ENCODE data around the gene CORO1C. TPM values are rescaled to one million over a fixed set of nuclear protein-coding genes. Genes with fewer than 3 reads are reported as not detected.
A peak's percentile ranks its signal among the peaks of the same experiment; 100 is the strongest.

Gene CORO1C
- total RNA-seq, 2 experiments from 2014 or later: 66.3 to 69.2 TPM

DNA sequence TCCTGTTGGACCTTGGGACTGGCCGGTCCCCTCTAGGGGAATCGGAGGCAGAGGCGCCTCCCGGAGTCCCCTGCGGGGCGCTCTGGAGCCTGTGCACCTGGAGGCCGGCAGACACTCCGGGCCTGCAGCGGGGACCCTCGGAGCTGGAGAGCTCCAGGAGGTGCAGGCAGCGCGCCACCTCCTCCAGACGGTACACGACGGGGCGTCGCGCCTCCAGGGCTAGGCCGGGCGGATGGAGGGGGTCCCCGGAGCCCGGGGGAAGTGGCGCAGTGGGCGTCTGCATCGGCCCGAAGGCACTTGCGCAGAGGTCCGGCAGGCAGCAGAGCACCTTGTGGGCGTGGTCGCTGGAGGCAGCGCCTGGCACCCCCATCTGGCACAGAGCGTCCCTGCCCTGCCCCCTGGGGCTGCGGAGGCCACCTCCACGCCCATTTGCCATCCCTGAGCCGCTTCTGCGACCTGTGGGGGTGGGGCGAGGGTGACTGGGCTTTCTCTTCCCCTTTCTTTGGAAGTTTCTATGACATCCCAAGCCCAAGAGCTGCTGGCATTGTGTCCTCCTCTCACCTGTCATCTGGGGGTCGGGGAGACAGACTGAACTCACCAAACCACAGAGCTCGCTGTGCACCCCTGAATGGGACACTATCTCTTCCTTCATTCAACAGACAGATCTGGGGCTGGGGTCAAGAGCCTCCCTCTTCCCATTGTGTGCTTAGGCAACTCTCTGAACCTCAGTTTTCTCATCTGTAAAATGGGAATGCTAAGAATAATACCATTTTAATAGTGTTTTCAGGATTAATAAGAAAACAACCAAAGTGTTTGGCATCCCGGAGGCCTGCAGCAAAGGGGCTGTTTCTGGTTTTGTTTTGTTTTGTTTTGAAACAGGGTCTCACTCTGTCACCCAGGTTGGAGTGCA, 37.5 kb upstream of the CORO1C start:
- DNase-seq (no peak), ATAC-seq (peak; percentile 67)
- no peaks in the 10 kb centered on the region for H3K9me3 Mint-ChIP-seq (ENCODE audit: insufficient read depth)
- no peak overlapping the region for H3K4me3 Mint-ChIP-seq
- H3K36me3 Mint-ChIP-seq (ENCODE audit: low read depth): no peaks in the 10 kb centered on the region
- ChIA-PET CTCF (interaction anchor here (1.2 to 1.3 kb wide), 2 partner anchors 104 to 151 kb away, joined by 3 to 4 read pairs; no protein-coding TSS in a partner anchor), POLR2A (no interaction called here)
- H3K27me3 Mint-ChIP-seq (ENCODE audit: low read depth): peaks cover 8% of the 10 kb centered on the region
- H3K4me1 Mint-ChIP-seq (ENCODE audit: low read depth): peaks cover 3% of the 10 kb centered on the region
- no peak overlapping the region for H3K27ac Mint-ChIP-seq

DNA sequence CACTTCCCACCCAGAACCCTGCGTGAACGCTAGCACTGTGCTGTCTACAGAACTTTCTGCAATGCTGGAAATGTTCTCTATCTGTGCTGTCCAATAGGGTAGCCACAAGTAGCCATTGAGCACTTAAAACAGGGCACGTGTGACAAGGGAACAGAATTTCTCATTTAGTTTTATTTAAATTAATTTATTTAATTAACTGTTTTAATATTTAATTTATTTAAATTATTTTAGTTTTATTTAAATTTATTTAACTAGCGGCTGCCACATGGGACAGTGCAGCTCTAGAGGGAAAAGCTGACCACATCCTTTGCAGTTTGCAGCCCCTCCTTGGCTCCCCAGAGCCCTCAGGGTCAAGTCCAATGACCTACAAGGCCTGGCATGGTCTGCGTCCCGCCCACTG, 35.0 kb upstream of the CORO1C start:
- Mint-ChIP-seq H3K4me1 (ENCODE audit: low read depth) (peaks cover 3% of the 10 kb centered on the region), H3K4me3 (no peak overlapping the region), H3K27ac (no peak overlapping the region), H3K9me3 (ENCODE audit: insufficient read depth) (no peaks in the 10 kb centered on the region), H3K27me3 (ENCODE audit: low read depth) (peaks cover 8% of the 10 kb centered on the region), H3K36me3 (ENCODE audit: low read depth) (no peaks in the 10 kb centered on the region)
- POLR2A ChIA-PET: no interaction called here
- DNase-seq: no peak
- no peak for ATAC-seq
- CTCF ChIA-PET: no interaction called here

DNA sequence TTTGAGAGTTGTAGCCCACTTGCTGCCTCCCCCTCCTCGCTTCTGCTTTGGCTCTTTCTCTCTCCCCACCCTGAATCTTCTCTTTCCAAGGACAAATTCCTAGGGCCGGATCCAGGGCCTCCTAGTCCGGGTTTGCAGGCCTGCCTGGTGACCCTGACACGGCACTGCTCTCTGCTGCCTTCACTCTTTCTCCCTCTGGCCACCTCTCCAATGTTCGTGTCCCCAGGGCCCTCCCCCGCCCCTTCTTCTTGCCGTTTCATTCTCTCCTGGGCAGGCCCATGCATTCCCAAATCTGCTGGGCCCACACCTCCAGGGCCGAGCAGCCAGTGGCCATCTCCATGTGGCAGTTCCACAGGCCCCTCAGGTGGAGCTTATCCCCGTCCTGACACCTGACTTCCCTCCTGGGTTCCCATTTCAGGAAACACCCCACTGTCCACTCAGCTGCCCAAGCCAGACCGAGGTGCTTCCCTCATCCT, 34.0 kb upstream of the CORO1C start:
- H3K36me3 Mint-ChIP-seq (ENCODE audit: low read depth): no peaks in the 10 kb centered on the region
- ATAC-seq (no peak), DNase-seq (no peak)
- CTCF ChIA-PET: interaction anchor here (1.6 kb wide), 1 partner anchor 100 kb away, joined by 6 read pairs; no protein-coding TSS in a partner anchor
- POLR2A ChIA-PET: no interaction called here
- peaks cover 3% of the 10 kb centered on the region for H3K4me1 Mint-ChIP-seq (ENCODE audit: low read depth)
- H3K4me3 Mint-ChIP-seq: no peak overlapping the region
- H3K27ac Mint-ChIP-seq: no peak overlapping the region
- H3K9me3 Mint-ChIP-seq (ENCODE audit: insufficient read depth): no peaks in the 10 kb centered on the region
- H3K27me3 Mint-ChIP-seq (ENCODE audit: low read depth): peaks cover 8% of the 10 kb centered on the region

DNA sequence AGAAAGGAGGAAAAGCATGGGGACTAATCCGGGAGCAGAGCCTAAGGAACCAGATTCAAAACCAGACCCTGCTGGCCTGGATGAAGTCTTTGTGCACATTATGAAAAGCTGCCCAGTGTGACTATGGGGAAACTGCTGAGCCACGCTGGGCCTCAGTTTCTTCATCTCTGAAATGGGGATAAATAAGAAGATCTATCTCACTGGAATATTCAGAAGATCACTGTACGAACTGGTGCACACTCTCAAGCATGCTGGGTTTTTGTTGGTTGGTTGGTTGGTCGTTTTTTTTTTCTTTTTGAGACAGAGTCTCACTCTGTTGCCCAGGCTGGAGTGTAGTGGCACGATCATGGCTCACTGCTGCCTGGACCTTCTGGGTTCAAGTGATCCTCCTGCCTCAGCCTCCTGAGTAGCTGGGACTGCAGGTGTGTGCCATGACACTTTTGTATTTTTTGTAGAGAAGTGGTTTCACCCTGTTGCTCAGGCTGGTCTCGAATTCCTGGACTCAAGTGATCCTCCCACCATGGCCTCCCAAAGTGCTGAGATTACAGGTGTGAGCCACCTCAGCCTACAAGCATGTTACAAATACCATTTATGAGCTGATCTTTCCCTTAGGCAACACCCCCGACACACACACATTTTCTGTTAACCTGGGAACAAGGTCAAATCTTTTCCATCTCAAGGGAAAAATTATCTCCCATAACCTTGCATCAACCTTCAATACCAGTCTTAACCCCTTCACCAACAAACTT, 33.4 kb upstream of the CORO1C start:
- DNase-seq (no peak), ATAC-seq (no peak)
- POLR2A ChIA-PET: no interaction called here
- H3K4me1 Mint-ChIP-seq (ENCODE audit: low read depth): peaks cover 3% of the 10 kb centered on the region
- H3K36me3 Mint-ChIP-seq (ENCODE audit: low read depth): no peaks in the 10 kb centered on the region
- peaks cover 8% of the 10 kb centered on the region for H3K27me3 Mint-ChIP-seq (ENCODE audit: low read depth)
- CTCF ChIA-PET: interaction anchor here (1.6 kb wide), 1 partner anchor 100 kb away, joined by 6 read pairs; no protein-coding TSS in a partner anchor
- no peak overlapping the region for H3K27ac Mint-ChIP-seq
- no peak overlapping the region for H3K4me3 Mint-ChIP-seq
- no peaks in the 10 kb centered on the region for H3K9me3 Mint-ChIP-seq (ENCODE audit: insufficient read depth)

DNA sequence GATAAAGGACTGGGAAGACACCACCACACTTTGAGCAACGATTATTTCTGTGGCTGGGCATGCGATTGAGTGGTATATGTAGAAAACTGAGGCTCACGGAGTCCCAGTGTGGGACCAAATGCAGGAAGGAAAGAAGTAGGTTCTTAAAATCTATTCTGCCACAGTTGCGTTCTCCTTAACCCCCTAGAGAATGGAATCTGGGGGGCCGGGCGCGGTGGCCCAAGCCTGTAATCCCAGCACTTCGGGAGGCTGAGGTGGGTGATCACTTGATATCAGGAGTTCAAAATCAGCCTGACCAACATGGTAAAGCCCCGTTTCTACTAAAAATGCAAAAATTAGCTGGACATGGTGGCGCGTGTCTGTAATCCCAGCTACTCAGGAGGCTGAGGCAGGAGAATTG, 29.9 kb upstream of the CORO1C start:
- H3K4me1 Mint-ChIP-seq (ENCODE audit: low read depth): no peaks in the 10 kb centered on the region
- H3K27ac Mint-ChIP-seq: no peak overlapping the region
- H3K9me3 Mint-ChIP-seq (ENCODE audit: insufficient read depth): no peaks in the 10 kb centered on the region
- H3K27me3 Mint-ChIP-seq (ENCODE audit: low read depth): peaks cover 3% of the 10 kb centered on the region
- ChIA-PET CTCF (interaction anchor here (0.8 kb wide), 1 partner anchor 189 kb away, joined by 3 read pairs; no protein-coding TSS in a partner anchor), POLR2A (no interaction called here)
- ATAC-seq: no peak
- H3K4me3 Mint-ChIP-seq: no peak overlapping the region
- DNase-seq: no peak
- H3K36me3 Mint-ChIP-seq (ENCODE audit: low read depth): no peaks in the 10 kb centered on the region

DNA sequence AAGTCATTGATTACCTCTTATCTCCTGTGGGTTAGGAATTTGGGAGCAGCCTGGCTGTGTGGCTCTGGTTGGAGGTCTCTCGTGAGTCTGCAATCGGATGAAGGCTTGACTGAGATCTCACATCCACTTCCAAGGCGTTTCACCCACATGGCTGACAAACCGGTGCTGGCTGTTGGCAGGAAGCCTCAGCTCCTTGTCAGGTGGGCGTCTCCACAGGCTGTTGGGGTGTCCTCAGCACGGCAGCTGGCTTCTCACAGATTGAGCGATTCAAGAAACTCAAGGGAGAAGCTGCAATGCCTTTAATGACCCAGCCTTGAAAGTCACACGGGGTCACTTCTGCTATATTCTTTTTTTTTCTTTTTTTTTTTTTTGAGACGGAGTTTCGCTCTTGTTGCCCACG, 28.6 kb upstream of the CORO1C start:
- Mint-ChIP-seq H3K36me3 (ENCODE audit: low read depth) (no peaks in the 10 kb centered on the region), H3K27me3 (ENCODE audit: low read depth) (no peaks in the 10 kb centered on the region), H3K27ac (no peak overlapping the region), H3K4me3 (no peak overlapping the region), H3K9me3 (ENCODE audit: insufficient read depth) (no peaks in the 10 kb centered on the region), H3K4me1 (ENCODE audit: low read depth) (no peaks in the 10 kb centered on the region)
- DNase-seq: no peak
- CTCF ChIA-PET: no interaction called here
- ATAC-seq: no peak
- POLR2A ChIA-PET: no interaction called here

DNA sequence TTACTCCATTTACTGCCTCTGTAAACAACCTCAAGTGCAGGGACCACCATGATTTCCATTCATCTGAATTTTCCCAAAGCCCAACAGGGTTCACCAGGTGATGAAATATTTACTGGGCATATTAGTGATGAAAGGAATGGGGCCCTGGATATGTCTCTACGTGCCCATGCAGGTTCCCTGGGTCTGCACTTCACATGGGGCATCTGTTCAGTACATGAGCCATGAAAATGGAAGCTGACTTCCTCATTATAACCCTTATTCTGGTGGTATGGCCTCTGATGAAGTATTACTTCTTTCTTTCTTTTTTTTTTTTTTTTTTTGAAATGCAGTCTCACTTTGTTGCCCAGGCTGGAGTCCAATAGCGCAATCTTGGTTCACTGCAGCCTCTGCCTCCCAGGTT, 26.5 kb upstream of the CORO1C start:
- Mint-ChIP-seq H3K36me3 (ENCODE audit: low read depth) (no peaks in the 10 kb centered on the region), H3K4me3 (no peak overlapping the region), H3K27me3 (ENCODE audit: low read depth) (no peaks in the 10 kb centered on the region), H3K27ac (no peak overlapping the region), H3K4me1 (ENCODE audit: low read depth) (no peaks in the 10 kb centered on the region), H3K9me3 (ENCODE audit: insufficient read depth) (no peaks in the 10 kb centered on the region)
- no peak for DNase-seq
- ATAC-seq: no peak
- POLR2A ChIA-PET: no interaction called here
- CTCF ChIA-PET: no interaction called here

DNA sequence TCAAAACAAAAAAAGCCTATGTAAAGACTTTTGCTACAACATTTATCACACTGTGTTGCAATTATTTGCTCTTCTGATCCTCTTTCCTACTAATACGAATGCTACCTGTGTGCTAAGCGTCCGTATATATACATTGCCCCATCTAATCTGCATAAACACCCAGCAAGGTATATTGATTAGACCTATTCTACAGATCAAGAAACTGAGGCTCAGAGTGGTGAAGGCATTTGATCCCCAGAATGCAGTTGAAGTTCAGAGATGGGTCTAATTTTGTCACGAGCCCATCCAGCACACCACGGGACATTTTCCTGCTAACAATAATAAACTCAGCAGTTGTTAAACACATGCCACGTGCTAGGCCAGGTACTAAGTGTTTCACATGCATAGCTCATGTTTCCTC, 25.1 kb upstream of the CORO1C start:
- ATAC-seq (no peak), DNase-seq (no peak)
- Mint-ChIP-seq H3K4me1 (ENCODE audit: low read depth) (no peaks in the 10 kb centered on the region), H3K27ac (no peak overlapping the region), H3K27me3 (ENCODE audit: low read depth) (no peaks in the 10 kb centered on the region), H3K9me3 (ENCODE audit: insufficient read depth) (no peaks in the 10 kb centered on the region), H3K4me3 (no peak overlapping the region), H3K36me3 (ENCODE audit: low read depth) (no peaks in the 10 kb centered on the region)
- POLR2A ChIA-PET: no interaction called here
- CTCF ChIA-PET: interaction anchor here (1.5 kb wide), 1 partner anchor 92 kb away, joined by 7 read pairs; no protein-coding TSS in a partner anchor

DNA sequence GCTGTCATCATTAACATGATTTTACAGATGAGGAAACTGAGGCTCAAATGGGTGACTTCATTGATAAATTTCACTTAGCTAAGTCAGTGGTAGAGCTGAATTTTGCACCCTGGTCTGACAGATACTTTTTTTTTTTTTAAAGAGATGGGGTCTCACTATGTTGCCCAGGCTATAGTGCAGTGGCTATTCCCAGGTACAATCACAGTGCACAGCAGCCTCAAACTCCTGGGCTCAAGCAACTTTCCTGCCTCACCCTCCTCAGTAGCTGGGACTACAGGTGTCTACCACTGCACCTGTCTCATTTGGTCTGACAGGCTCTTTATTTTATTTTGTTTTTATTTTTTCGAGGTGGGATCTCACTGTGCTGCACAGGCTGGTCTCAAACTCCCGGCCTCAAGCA, 24.2 kb upstream of the CORO1C start:
- H3K27ac Mint-ChIP-seq: no peak overlapping the region
- no peaks in the 10 kb centered on the region for H3K36me3 Mint-ChIP-seq (ENCODE audit: low read depth)
- DNase-seq (no peak), ATAC-seq (no peak)
- no peaks in the 10 kb centered on the region for H3K27me3 Mint-ChIP-seq (ENCODE audit: low read depth)
- CTCF ChIA-PET: no interaction called here
- H3K9me3 Mint-ChIP-seq (ENCODE audit: insufficient read depth): no peaks in the 10 kb centered on the region
- POLR2A ChIA-PET: no interaction called here
- H3K4me1 Mint-ChIP-seq (ENCODE audit: low read depth): no peaks in the 10 kb centered on the region
- no peak overlapping the region for H3K4me3 Mint-ChIP-seq

DNA sequence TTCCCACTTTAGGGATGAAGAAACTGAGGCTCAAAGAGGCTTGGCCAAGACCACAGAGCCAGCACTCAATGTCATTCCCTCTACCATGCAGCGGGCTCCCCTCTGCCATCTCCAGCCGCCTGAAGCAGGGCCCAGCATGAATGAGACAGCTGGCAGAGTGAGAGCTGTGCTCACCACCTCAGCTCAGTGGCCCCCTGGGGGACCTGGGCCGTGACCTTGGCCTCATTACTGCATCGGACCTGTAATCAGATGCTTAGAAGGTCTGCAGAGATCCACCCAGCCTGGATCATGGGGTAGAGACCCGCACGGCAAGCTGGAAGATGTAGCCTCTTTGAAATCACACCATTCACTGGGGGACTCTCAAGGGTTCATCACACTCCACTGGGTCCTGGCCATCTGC, 22.7 kb upstream of the CORO1C start:
- ChIA-PET CTCF (no interaction called here), POLR2A (no interaction called here)
- Mint-ChIP-seq H3K36me3 (ENCODE audit: low read depth) (no peaks in the 10 kb centered on the region), H3K27me3 (ENCODE audit: low read depth) (no peaks in the 10 kb centered on the region), H3K4me3 (no peak overlapping the region), H3K9me3 (ENCODE audit: insufficient read depth) (no peaks in the 10 kb centered on the region), H3K27ac (no peak overlapping the region), H3K4me1 (ENCODE audit: low read depth) (no peaks in the 10 kb centered on the region)
- ATAC-seq: no peak
- DNase-seq: no peak

DNA sequence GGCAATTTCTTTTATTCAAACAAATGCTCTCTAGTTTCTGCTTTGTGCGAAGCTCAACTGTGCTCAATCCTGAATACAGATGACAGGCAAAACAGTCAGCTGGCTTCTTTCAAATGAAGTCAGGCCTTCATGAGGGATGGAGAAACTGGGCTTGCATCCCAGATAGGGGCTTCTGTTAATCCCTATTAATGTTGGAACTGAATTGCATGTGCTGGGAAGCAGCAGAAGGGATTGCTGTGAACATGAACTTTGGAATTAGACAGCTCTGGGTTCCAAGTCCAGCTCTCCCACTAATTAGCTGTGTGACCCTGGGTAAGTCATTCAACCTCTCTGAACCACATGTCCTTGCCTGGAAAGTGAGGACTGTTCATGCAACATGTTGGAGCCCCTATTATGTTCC, 21.1 kb upstream of the CORO1C start:
- no peaks in the 10 kb centered on the region for H3K4me1 Mint-ChIP-seq (ENCODE audit: low read depth)
- POLR2A ChIA-PET: no interaction called here
- H3K27ac Mint-ChIP-seq: no peak overlapping the region
- no peak for ATAC-seq
- CTCF ChIA-PET: interaction anchor here (1.1 kb wide), 1 partner anchor 87 kb away, joined by 3 read pairs; no protein-coding TSS in a partner anchor
- no peaks in the 10 kb centered on the region for H3K9me3 Mint-ChIP-seq (ENCODE audit: insufficient read depth)
- no peak overlapping the region for H3K4me3 Mint-ChIP-seq
- no peaks in the 10 kb centered on the region for H3K36me3 Mint-ChIP-seq (ENCODE audit: low read depth)
- H3K27me3 Mint-ChIP-seq (ENCODE audit: low read depth): no peaks in the 10 kb centered on the region
- no peak for DNase-seq

DNA sequence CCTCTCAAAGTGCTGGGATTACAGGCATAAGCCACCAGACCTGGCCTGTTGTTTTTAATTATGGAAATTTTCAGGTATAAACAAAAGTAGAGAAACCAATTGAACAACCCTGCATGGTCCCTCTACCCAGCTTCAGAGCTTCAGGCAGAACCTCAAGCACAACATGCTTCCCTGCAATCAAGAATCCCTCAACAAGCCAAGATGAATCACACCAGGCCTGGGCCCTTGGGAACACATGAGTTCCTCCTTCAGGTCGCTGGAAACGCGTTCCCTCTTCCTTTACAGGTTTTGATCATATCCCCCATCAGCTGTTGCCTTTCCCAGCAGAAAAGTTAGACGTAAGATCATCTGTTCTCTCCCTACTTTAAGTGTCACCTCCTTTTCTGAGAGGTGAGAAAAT, 20.5 kb upstream of the CORO1C start:
- POLR2A ChIA-PET: no interaction called here
- DNase-seq (no peak), ATAC-seq (no peak)
- no peaks in the 10 kb centered on the region for H3K36me3 Mint-ChIP-seq (ENCODE audit: low read depth)
- H3K4me1 Mint-ChIP-seq (ENCODE audit: low read depth): no peaks in the 10 kb centered on the region
- H3K4me3 Mint-ChIP-seq: no peak overlapping the region
- CTCF ChIA-PET: interaction anchor here (1.1 kb wide), 1 partner anchor 87 kb away, joined by 3 read pairs; no protein-coding TSS in a partner anchor
- H3K9me3 Mint-ChIP-seq (ENCODE audit: insufficient read depth): no peaks in the 10 kb centered on the region
- H3K27me3 Mint-ChIP-seq (ENCODE audit: low read depth): no peaks in the 10 kb centered on the region
- no peak overlapping the region for H3K27ac Mint-ChIP-seq
